GM19035 (cell line): ENCODE data around the gene SLC15A4.
"Not testable (repeated sequence)": the region's sequence is repeated elsewhere in the genome, so short reads cannot be mapped to it uniquely, and the experiment has no call there.

Experiments
- ATAC-seq: cut with Tn5 transposase; IDR thresholded peaks from one replicate; pipeline ENCODE4 v1.9.1; 2021; ENCODE audit not compliant: unreplicated experiment

SLC15A4 gene

GRCh38 chr12:128844031-128844635 is 20.4 kb upstream of the SLC15A4 start:
- ATAC-seq, result peak; percentile 62

- ATAC-seq, result no peak
Measured at GRCh38 chr12:128843538-128843937, 19.8 kb upstream of the SLC15A4 start.

- no peak for ATAC-seq
Measured at GRCh38 chr12:128842579-128842978, 18.8 kb upstream of the SLC15A4 start.

GRCh38 chr12:128840862-128841468 is 17.2 kb upstream of the SLC15A4 start:
- peak; percentile 50 for ATAC-seq

- not testable (repeated sequence) for ATAC-seq
Measured at GRCh38 chr12:128839885-128840284, 16.1 kb upstream of the SLC15A4 start.

GRCh38 chr12:128833418-128833817 is 9.7 kb upstream of the SLC15A4 start:
- no peak for ATAC-seq

GRCh38 chr12:128830505-128830893 is 6.7 kb upstream of the SLC15A4 start:
- ATAC-seq, result peak; percentile 47

GRCh38 chr12:128829861-128830504 is 6.2 kb upstream of the SLC15A4 start:
- peak; percentile 89 for ATAC-seq

- no peak for ATAC-seq
Measured at GRCh38 chr12:128827724-128828123, 4.0 kb upstream of the SLC15A4 start.

GRCh38 chr12:128825835-128826234 is 2.1 kb upstream of the SLC15A4 start:
- ATAC-seq, result no peak

- peak; percentile 30 for ATAC-seq
Measured at GRCh38 chr12:128823216-128823915, 392 bp downstream of the SLC15A4 start.

- peak; percentile 51 for ATAC-seq
Measured at GRCh38 chr12:128820723-128821432, 2.9 kb downstream of the SLC15A4 start.

GRCh38 chr12:128820253-128820652 is 3.5 kb downstream of the SLC15A4 start:
- no peak for ATAC-seq

GRCh38 chr12:128819293-128820144 is 4.2 kb downstream of the SLC15A4 start:
- no peak for ATAC-seq

GRCh38 chr12:128818065-128819022 is 5.4 kb downstream of the SLC15A4 start:
- peak; percentile 33 for ATAC-seq

- ATAC-seq, result peak; percentile 39
Measured at GRCh38 chr12:128817111-128818015, 6.4 kb downstream of the SLC15A4 start.

- ATAC-seq, result no peak
Measured at GRCh38 chr12:128816643-128816920, 7.2 kb downstream of the SLC15A4 start.
